Fibroblast of pulmonary artery (primary cell): Measurements from ENCODE around the gene DEXI.

ENCODE experiments used
- DNase-seq: peaks from one replicate; pipeline ENCODE4 v3.0.0-alpha.2; 2010; ENCODE audit warnings: low read depth
- H3K4me3 ChIP-seq: replicated peaks from 2 replicates; pipeline ENCODE4 v1.5.1; 2011; ENCODE audit warnings: low read depth, mild to moderate bottlenecking, control low read depth, low read length, moderate library complexity
- CTCF ChIP-seq: IDR thresholded peaks from 2 replicates; pipeline ENCODE4 v1.5.1; 2011; ENCODE audit warnings: mild to moderate bottlenecking, control low read depth, low read length, inconsistent platforms; ENCODE audit errors: missing control alignments

Gene DEXI

GRCh38 chr16:10881479-10882030 lies 60.7 kb downstream of the DEXI start:
- TF ChIP-seq CTCF, result no peak
- DNase-seq, result no peak
- H3K4me3 ChIP-seq, result no peak overlapping the region

GRCh38 chr16:10880594-10881452 lies 61.4 kb downstream of the DEXI start:
- no peak for DNase-seq
- no peak overlapping the region for H3K4me3 ChIP-seq
- TF ChIP-seq CTCF, result no peak

- no peak for DNase-seq
- no peak for TF ChIP-seq CTCF
- H3K4me3 ChIP-seq, result no peak overlapping the region
Measured at GRCh38 chr16:10879681-10880589, 62.3 kb downstream of the DEXI start.
